MV-4-11 (cell line): ENCODE results near the gene SCYGR3.

Experiments
- DNase-seq: peaks from one replicate; lab custom pipeline; 2025; lab: John Stamatoyannopoulos, UW

Gene SCYGR3, protein sequence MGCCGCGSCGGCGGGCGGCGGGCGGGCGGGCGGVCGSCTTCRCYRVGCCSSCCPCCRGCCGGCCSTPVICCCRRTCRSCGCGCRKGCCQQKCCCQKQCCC

DNA sequence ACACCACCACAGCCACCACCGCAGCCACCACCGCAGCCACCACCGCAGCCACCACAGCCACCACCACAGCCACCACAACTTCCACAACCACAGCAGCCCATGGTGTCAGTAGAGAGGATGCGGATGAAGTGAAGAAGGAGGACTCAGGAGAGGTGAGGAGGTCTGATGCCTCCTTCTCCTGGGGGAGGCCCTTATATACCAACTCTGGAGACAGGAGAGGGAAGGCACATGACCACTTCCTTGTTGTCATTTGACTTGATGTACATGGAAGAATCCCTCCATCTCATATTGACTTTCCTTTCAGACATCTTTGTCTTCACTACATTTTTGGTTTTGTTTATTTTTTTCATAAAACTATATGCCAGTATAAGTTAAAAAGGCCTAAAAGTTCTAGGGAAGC is at the start of gene SCYGR3:
SCYGR3 (minus strand) TSS at position 101 of the 400 bp plus-strand sequence; CDS start at position 101, 0 bp downstream.
- DNase-seq, result no peak

DNA sequence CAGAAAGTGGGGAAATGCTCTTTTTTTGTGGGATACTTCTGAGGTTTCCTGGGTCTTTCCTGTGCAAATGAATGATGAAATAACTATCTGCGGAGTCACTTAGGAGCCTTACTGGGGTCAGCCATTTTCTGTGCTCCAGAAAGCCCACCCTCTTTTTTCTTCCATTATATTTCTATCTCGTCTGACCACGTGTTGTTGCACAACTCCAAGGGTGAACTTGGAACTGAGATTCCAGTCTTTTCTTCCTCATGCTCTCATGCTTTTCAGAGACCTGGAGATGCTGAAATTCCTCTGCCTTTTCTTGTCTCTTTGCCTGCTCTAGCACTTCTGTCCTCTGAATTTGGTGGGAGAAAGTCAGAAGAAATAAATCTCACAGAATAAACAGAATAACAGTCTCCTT is 47.2 kb upstream of the SCYGR3 start:
- DNase-seq, result no peak

DNA sequence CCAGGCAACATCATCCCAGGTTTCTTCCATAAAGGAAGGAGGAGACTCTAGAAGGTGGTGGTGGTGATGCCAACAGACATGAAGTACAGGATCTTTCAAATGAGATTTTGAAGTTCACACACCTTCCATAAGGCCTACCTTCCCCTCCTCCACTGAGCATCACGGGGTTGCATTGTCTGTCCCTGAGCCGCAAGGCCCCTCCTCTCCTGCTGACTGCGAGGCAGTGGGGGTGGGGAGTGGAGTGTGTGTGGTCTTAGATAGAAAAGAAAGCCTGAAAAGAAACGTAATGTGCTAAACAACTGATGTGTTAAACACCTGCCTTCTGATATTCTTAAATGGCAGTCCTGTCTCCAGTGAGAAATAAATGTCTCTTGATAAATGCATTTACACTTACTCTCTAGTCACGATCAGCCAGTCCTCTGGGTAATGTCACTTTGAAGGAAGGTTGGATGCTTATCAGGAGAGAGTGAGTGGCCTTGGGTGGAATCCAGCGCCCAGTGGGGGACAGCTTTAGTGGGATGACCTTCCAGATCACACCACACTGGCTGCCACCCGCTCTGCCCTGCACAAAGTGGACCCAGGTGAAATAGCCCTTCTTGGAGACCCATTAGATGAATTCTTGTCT is 46.5 kb upstream of the SCYGR3 start:
- no peak for DNase-seq

DNA sequence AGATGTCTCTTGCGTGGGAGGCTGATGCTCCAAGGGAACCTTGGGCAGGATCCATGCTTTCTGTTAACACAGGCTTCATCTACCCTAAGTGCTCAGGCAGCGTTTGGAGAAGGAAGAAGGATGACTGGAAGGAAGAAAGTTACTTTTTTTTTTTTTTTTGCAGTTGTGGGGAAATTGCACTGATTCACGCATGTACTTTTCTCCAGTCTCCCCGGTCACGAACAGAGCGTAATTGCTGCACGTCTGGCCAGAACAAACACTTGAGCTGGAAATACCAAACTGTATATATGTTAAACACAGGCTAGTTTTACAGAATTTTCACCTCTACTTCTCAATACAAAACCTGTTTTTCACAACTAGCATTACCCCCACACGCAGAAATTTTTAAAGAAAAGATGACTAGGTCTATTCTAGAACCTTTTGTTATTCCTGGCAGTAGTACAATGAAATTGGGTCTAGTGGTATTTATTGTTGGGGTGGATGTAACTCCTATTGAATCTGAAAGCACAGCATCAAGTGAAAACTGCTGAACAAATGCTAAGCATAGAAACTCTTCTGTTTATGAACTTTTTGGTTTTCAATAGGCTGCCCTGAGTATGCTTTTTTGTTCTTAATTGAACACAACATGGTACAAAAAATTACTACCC is 42.7 kb upstream of the SCYGR3 start:
- DNase-seq, result no peak

DNA sequence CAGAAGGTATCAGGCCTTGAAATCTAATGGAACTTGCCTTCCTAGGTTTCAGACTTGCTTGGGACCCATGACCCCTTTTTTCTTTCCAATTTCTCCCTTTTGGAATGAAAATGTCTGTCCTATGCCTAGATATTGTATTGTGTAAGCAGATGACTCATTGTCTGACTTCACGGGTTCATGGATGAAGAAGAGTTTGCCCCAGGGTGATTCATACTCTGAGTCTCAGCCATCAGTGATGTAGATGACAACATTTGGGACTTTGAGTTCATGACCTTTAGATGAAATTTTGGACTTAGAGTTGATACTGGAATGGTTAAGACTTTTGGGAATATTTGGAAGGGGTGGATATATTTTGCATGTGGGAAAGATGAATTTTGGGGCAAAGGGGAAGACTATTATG is 40.8 kb upstream of the SCYGR3 start:
- DNase-seq, result peak; percentile 78

DNA sequence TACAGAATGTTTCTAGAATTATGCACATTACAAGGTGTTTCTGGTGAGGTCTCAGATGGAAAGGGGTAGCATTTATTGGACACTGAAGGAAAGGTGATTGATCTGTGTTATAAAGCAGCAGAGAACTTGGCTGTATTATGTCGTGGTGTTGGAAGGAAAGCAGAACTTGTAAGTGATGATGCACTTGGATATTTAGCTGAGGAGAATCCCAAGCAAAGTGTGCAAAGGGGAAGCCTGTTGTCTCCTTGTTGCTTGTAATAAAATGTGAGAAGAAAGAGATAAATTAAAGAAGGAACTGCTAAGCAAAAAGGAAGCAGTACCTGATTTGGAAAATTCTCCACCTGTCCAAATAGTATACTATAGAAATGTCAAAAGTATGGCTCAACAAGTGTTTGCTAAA is 39.8 kb upstream of the SCYGR3 start:
- DNase-seq, result no peak

DNA sequence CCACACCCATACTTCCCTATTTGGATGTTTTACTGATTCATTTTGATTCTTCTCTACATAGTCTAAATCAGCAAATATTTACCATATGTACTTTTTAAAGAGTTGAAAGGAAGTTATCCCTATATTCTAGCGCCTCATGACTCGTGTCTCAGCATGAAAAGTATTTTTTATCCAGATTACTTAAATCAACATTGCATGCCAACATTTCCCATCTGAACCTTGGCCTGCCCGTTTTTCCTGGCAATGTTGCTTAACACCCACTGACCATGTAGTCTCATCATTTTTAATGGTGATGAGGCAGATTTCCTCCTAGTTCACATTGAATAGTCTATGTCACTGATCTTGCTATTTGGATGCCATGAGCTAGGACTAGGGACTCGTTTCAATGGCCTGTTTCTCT is 38.8 kb upstream of the SCYGR3 start:
- DNase-seq, result no peak

DNA sequence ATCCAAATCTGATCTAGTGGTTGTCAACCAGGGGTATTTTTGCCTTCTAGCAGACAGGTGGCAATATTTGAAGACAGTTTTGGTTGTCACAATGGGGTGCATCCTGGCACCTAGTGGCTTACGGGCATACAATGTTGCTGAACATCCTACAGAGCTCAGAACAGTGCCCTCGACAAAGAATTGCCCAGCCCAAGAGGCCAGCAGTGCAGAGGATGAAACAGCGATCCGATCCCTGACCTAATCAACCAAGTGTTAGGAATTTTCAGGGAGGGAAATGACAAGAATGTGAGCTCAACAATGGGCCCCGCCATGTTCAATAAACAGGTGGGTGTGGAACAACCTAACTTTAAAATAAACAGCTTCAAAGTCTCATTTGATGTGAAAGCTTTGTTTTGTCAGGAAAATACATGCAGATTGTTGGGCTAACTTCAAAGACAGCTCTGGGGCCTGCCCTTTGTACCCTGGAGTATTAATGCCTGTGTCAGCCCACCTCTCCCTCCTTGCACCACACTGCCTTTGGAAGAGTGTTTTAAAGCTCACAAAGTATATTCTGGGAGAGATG is 29.4 kb upstream of the SCYGR3 start:
- no peak for DNase-seq

DNA sequence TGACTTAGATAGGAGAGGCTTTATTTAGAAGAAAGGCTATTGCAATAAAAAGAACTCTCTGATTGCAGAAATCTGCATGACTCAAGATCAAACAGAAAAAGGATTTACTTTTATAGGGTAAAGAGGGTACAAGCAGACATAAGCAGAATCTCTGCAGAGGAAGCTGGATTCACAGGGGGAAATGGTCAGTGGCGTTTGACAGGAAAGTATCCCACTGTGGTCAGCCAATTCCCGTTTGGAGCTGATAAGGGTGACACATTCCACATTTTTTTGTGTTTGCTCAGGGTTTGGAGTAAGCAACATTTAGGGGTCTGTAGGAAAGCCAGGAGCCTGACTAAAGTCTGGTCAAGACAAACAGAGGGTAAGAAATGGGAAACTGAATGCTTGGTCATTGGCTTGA is 28.0 kb upstream of the SCYGR3 start:
- no peak for DNase-seq

DNA sequence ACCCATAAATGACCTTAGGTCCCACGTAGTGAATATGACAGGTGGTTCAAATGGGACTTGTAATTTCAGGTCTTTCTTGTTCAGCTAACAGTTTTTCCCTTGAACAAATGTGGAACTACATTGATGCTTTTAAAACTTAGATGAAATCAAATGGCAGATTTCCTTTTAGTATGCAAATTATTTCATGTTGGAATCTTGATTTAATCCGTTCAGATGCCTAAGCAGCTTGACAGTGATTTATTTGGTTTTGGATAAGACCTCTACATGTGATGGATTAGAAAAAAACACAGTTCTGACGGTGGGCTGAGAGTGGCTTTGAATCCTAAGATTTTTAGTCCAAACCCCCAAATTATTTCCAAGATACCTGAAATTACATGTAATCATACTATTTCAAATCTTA is 19.6 kb upstream of the SCYGR3 start:
- DNase-seq, result no peak

DNA sequence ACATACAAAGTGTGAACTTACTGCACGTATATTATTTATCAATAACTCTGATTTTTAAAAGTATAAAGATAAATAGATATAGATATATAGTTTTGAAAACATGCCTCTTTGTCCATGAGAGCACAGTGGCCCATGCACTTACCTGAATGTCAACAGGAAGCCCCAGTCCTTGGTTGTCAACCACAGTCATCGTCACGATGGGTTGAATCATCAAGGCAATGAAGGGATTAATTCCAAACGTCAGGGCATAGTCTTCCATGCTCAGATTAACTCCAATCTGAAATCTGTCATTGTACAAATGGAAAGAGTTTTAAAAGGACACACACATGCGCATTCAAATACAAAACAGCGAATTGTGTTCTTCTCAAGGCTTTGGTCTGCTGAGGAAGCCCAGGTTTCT is 18.2 kb upstream of the SCYGR3 start:
- no peak for DNase-seq

DNA sequence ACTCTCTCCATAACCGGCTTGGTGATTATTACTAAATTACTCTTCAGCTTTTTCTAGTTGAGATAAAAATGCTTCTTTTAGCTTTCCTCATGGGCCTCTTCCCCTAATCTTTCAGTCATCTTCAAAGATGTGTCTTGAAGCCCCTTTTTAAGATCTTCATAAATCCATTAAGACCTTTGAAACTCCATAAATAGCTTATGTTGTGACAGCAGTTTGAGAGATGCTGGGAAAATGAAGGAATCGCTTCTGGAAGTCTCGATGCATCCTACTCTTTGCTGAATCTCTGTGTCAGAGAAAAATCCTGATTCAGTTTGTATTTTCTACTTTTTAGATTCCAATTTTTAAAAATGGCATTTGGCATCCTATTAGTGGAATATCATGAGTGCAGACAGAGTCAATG is 15.7 kb upstream of the SCYGR3 start:
- no peak for DNase-seq

DNA sequence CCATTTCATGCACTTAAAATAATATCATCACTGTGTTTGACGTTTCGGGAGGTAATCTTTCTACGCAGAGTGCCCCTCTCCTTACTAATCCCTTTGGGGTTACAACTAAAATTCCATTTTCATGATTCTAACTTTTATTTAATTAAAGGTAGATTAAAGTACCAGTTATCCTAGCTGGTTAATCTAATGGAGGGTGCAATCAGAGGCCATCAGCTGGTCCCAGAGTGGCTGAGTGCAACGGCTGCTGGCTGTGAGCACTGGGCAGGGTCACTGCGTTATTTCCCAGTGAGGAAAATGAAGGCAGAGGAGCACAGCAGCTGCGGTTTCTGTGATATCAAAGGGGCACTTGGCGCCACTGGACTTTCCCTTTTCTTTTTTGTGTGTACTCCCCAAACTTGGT is 14.8 kb upstream of the SCYGR3 start:
- no peak for DNase-seq

DNA sequence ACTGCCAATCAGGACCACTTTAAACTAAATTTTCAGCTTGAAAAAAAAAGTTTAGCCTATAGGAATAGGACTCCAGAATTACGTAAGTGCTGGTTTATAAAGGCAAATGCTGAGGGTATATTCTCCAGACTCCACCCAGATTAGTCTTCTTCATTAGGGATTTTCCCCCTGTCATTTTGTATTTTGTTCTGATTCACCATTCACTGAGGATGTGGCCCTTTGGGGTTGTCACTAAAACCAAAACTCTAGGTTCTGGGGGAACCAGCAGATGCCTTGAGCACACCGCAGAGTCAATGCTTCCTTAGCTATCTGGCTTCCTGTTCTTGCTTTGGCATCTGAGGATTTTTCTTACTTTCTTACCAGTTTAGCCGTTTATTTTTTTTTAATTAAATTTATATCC is 13.1 kb upstream of the SCYGR3 start:
- no peak for DNase-seq

DNA sequence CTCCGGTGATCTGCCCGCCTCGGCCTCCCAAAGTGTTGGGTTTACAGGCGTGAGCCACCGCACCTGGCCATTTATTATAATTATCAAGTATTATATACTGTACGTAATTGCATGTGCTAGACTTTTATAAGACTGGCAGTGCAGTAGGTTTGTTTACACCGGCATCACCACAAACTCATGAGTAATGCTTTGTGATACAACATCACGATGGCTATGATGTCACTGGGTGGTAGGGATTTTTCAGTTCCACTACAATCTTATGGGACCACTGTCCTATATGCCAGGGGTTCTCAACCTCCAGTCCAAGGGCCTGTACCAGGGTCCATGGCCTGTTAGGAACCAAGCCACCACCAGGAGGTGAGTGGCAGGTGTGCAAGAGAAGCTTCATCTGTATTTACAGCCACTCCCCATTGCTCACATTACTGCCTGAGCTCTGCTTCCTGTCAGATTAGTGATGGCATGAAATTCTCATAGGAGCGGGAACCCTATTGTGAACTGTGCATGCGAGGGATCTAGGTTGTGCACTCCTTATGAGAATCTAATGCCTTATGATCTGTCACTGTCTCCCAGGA is 12.0 kb upstream of the SCYGR3 start:
- no peak for DNase-seq

DNA sequence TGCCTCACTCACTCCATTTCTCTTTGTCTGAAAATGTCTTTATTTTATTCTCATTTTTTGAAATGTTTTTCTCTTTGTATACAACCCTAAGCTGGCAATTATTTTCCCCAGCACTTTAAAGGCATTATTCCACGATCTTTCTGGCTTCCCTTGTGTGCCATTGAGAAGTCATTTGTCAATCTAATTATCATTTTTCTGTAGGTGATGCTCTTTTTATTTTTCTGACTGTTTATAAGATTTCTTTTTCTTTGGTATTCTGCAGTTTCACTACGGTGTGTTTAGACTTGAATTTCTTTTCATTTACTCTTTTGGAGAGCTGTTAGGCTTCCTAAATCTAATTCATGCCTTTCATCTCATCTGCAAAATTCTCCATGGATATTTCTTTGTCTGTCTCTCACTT is 10.8 kb upstream of the SCYGR3 start:
- DNase-seq, result no peak

DNA sequence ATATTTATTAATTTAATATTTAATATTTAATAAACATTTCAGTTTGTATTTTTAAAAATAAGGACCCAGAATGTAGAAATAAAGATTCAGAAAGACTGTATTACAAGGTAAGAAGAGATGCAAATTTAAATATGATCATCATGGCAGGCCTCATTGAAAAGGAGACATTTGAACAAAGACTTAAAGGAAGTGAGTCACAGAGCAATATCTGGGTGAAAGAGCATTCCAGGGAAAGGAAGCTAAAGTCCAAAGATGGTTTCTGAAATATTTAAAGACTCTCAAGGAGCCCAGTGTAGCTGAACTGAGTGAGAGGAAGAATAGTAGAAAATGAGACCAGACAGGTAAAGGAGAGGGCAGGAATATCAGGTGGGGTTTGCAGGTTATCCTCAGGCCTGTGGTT is 8.6 kb upstream of the SCYGR3 start:
- no peak for DNase-seq

DNA sequence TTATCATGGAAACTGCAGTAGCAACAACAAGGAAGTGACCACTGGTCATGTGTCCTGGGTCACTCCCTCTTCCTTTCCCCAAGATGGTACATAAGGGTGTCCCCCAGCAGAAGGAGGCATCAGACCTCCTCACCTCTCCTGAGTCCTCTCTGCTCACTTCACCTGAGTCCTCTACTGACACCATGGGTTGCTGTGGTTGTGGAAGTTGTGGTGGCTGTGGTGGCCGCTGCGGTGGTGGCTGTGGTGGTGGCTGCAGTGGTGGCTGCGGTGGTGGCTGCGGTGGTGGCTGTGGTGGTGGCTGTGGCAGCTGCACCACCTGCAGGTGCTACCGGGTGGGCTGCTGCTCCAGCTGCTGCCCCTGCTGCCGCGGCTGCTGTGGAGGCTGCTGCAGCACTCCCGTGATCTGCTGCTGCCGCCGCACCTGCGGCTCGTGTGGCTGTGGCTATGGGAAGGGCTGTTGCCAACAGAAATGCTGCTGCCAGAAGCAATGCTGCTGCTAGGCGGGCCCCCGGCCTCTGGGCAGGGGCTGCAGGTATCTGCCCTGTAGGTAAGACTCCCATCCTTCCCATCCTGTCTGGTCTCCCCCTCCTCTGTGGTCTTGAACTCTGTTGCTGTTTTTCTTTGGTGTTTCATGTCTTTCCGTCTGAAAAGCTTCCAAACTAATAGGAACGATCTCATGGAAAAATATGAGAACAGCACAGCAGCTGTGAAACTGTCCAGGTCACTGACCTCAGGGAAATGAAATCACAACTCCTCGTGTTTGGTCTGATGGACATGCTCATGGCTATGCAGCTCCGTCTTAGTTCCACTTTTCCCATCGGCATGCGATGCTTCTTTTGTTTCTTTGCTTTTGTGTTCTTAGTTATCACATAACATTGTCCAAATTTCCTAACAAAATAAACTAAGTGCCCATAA is 2.9 kb upstream of the SCYGR3 start, which contains the start of gene SCYGR4:
SCYGR4 (plus strand) TSS at position 183 of the 915 bp plus-strand sequence; CDS start at position 183, 0 bp downstream.
- no peak for DNase-seq

DNA sequence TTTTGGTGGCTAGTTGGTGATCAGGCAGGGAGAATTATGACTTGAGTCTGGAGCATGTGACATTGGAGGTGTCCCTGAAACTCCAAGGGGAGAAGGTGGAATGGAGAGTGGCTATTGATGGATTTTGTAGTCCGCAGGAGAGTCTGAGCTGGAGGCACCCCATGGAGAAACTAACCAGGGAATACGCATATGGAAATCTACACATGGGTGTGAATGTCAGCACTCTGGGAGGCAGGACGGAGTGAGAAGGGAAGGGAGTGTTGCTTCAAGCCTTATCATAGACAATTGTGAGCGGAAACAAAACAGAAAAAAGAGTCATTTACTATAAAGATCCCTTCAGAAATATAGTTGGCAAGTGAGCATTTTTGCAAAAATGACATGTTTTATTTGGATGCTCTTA is 2.0 kb upstream of the SCYGR3 start:
- DNase-seq, result no peak

DNA sequence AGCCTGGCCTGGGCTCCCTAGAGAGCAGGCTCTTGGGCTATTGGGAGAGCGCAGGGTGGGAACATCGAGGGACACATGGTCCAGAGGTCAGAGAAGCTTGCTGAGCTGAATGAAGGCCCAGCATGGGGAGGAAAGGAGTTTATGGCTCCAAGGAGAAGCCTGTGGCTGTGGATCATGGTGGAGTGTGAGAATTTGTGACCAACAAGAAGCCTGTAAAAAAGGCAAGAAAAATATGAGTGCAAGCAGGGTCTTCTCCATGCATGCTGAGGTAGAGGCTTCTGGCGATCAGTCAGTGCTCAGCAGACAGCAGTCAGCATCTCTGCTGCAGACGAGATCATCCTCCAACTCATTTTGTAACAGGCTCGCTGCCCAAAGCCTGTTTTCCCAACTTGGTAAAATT is 1.3 kb upstream of the SCYGR3 start:
- no peak for DNase-seq

DNA sequence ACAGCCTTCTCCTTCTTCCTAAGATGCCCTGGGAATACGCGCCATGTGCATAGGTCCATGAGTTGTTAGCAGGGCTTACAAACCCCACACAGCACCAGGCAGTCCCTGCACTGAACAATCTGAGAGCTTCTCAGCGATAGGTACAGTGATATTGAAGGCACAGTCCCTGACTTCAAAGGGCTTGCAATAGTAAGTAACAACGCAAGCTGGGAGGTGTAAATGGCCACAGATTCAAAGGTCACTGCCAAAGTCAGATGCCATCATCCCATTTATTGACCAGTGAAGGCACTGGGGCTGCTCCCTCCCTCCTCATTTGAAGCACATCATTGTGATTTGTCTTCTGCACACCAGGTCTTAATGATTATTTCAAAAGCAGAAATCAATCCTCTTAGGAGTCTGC is 541 bp upstream of the SCYGR3 start:
- DNase-seq, result no peak

DNA sequence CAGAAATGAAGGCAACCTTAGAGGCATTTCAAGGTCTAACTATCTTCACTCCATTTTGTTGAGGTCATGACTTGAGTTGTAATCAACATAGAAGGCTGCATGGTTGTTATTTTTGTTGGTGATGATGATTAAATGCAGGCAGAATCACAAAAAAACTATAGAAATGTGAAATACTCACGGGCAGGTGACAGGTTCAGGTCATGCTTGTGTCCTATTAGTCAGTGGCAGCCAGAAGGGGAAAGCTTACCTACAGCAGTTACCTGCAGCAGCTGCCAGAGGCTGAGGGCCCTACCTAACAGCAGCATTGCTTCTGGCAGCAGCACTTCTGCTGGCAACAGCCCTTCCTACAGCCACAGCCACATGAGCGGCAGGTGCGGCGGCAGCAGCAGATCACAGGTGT is 394 bp downstream of the SCYGR3 start:
- no peak for DNase-seq
